Naive thymus-derived CD8-positive, alpha-beta T cell (primary cell): ENCODE data around the gene PBXIP1. TPM values are rescaled to one million over a fixed set of nuclear protein-coding genes. Genes with fewer than 3 reads are reported as not detected.

Source experiments
- ATAC-seq, 2 donors: fragments of 150-1000 bp; cut with Tn5 transposase in 1 of 2; sonication (Bioruptor Pico), chemical (Tn5 transposase) in 1 of 2; 1 replicate in 1 of 2; 2 replicates in 1 of 2; pipeline ENCODE4 v1.10.0; 2021; ENCODE audit warnings: mild to moderate bottlenecking in 2 of 2, moderate library complexity in 2 of 2
- POLR2A ChIA-PET: fragments of 350-600 bp; sonication (Branson Sonifier 250); formaldehyde crosslinking; loops from one replicate; lab custom pipeline; 2021; ENCODE audit warnings: antibody characterized with exemption; lab: Charles Lee
- DNase-seq, 10 donors: peaks; one replicate each; pipeline versions ENCODE4 v3.0.0 to v3.0.0-alpha.2; 2020 to 2022
- H3K27ac Mint-ChIP-seq, 10 donors: one replicate each; pipeline ENCODE4 v1.8.0; 2020 to 2022; ENCODE audit warnings: mild to moderate bottlenecking in 10 of 10, mixed read lengths in 10 of 10, moderate library complexity in 4 of 10, inconsistent platforms in 1 of 10
- H3K27me3 Mint-ChIP-seq, 5 donors: one replicate each; pipeline ENCODE4 v1.8.0; 2021 to 2022; ENCODE audit warnings: mixed read lengths in 5 of 5
- H3K36me3 Mint-ChIP-seq, 3 donors: one replicate each; pipeline ENCODE4 v1.8.0; 2020 to 2022; ENCODE audit warnings: mixed read lengths in 3 of 3, mild to moderate bottlenecking in 2 of 3, inconsistent platforms in 1 of 3
- H3K4me1 Mint-ChIP-seq, 4 donors: one replicate each; pipeline ENCODE4 v1.8.0; 2021 to 2022; ENCODE audit warnings: mixed read lengths in 4 of 4
- H3K4me3 Mint-ChIP-seq, 10 donors: one replicate each; pipeline ENCODE4 v1.8.0; 2020 to 2022; ENCODE audit warnings: mild to moderate bottlenecking in 10 of 10, mixed read lengths in 10 of 10, moderate library complexity in 6 of 10, inconsistent platforms in 1 of 10
- H3K9me3 Mint-ChIP-seq, 9 donors: one replicate each; pipeline ENCODE4 v1.8.0; 2020 to 2022; ENCODE audit warnings: mixed read lengths in 9 of 9, mild to moderate bottlenecking in 3 of 9, inconsistent platforms in 1 of 9, moderate library complexity in 1 of 9
- polyA plus RNA-seq, 3 donors: library from polyadenylated mRNA; unstranded; fragments of 300-500 nt; fragmentation: Illumina TruSeq; gene quantifications; one replicate each; pipeline ENCODE4 v1.2.3, GENCODE V29; 2021
- total RNA-seq, 8 experiments: library from RNA in 2 of 8; stranded (reverse) in 2 of 8; gene quantifications; one replicate each; pipeline ENCODE4 v1.2.3 and lab custom pipeline; 2021 to 2026

PBXIP1 gene
- total and polyA plus RNA-seq, 5 experiments from 2014 or later, result 182 to 319 (median 239) TPM

DNA sequence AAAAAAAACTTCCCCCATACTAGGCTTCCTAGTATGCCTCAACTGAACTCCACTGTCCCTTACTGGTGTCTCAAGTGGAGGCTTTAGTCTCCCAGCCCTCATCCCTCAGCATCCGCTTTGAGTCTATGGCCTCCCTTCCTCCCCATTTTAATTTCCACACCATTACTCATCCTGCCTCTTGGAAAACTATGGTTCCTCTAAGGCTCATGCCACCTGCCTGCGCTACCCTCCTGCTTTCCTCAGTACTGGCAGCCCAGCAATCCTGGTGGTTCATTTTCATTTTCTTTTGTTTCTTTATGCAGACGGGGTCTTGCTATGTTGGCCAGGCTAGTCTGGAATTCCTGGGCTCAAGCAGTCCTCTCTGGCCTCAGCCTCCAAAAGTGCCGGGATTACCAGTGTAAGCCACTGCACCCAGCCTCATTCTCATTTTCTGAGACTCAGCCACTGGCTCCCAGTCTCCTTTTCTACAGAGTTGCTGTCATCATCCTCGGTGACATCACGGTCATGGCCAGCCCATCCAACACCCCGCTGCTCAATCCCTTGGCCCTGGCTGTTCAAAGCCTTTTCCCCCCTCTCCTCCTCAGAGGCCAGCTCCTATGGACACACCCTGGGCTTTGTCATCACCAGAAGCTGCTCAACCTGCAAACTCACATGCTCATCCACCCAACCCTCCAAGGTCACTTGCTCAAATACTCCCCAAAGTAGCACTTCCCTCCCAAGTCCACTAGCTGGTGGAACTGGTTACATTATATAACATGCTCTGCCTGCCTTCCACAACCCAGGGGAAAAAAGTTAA is 17.1 kb downstream of the PBXIP1 start:
- Mint-ChIP-seq H3K4me3 (peak overlapping the region; percentile 38 to 93 (median 68)), H3K4me1 (peaks cover 25 to 86% (median 72%) of the 10 kb centered on the region in 4 donors), H3K9me3 (peaks cover 0 to 2% (median 0%) of the 10 kb centered on the region in 9 donors), H3K27me3 (no peaks in the 10 kb centered on the region), H3K36me3 (peaks cover 0 to under 1% (median 0%) of the 10 kb centered on the region in 3 donors), H3K27ac (peak overlapping the region; percentile 82 to 100 (median 98))
- DNase-seq (no peak), ATAC-seq (no peak)
- POLR2A ChIA-PET, result interaction anchor here (0.7 to 4.0 kb wide), 7 partner anchors 9 to 312 kb away, joined by 3 to 87 read pairs (median 4); partner anchors contain the start of genes PBXIP1 and PYGO2

GRCh38 chr1:154937988-154938386 is 17.9 kb downstream of the PBXIP1 start:
- no peaks in the 10 kb centered on the region for H3K27me3 Mint-ChIP-seq
- H3K36me3 Mint-ChIP-seq, result no peaks in the 10 kb centered on the region
- POLR2A ChIA-PET, result interaction anchor here (1.0 to 4.0 kb wide), 10 partner anchors 7 to 197 kb away, joined by 3 to 87 read pairs (median 12); partner anchors contain the start of genes CKS1B, PBXIP1 and PYGO2
- peak overlapping the region; percentile 86 to 100 (median 98) for H3K4me3 Mint-ChIP-seq
- peak in 1 of 10 donors; percentile 37 for DNase-seq
- H3K4me1 Mint-ChIP-seq, result peaks cover 22 to 78% (median 65%) of the 10 kb centered on the region in 4 donors
- peaks cover 0 to 2% (median 0%) of the 10 kb centered on the region in 9 donors for H3K9me3 Mint-ChIP-seq
- peak overlapping the region; percentile 98 to 100 (median 99) for H3K27ac Mint-ChIP-seq
- no peak for ATAC-seq

DNA sequence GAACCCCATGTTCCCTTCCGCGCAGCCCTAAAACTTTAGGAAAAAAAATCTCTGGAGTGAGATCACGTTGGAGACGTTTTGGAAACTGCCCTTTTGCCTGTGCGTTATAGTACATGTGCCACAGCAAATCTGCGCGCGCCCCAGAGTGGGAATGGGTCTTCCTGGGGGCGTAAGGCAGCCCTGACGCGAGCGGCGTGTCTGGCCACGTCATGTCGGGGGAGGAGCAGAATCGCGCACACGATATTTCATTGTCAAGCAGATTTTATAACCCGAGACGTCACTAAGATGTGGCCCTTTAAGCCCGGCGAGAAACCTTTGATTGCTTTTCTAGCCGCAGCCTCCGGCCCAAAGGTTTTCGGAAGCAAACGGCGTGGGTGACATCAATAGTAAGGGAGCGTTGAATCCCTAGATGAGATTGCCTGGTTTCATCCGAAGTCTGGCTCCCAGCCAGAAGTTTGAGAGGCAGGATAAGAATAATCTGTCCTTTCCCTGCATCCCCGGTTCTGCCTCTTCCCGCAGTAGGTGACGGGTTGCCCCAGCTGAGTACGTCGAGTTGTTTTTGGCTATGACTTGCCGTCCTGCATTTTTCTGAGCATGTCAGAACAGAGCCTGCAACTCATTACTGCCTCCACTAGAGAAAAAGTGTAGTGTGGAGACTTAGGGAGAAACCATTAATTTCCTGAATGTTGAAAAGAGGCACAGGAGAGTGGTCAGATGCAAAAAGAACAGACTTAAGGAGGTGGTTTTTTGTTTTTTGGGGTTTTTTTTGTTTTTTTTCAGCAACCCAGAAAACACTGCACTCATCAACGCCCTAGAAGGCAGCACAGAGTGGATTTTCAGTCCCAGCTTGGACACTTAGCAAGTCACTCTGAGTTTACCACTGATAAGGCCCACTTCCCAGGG is 18.6 kb downstream of the PBXIP1 start:
- peaks cover 0 to 2% (median 0%) of the 10 kb centered on the region in 9 donors for H3K9me3 Mint-ChIP-seq
- H3K27ac Mint-ChIP-seq, result peak overlapping the region; percentile 98 to 100 (median 99)
- H3K4me1 Mint-ChIP-seq, result peaks cover 20 to 71% (median 58%) of the 10 kb centered on the region in 4 donors
- DNase-seq, result peak; percentile 81 to 100 (median 95)
- peak overlapping the region; percentile 86 to 100 (median 98) for H3K4me3 Mint-ChIP-seq
- POLR2A ChIA-PET, result interaction anchor here (0.8 to 4.0 kb wide), 25 partner anchors 8 to 377 kb away, joined by 3 to 87 read pairs (median 4); partner anchors contain the start of genes CKS1B, FLAD1, LENEP and PBXIP1
- ATAC-seq, result peak; percentile 60 to 83
- no peaks in the 10 kb centered on the region for H3K27me3 Mint-ChIP-seq
- H3K36me3 Mint-ChIP-seq, result no peaks in the 10 kb centered on the region

DNA sequence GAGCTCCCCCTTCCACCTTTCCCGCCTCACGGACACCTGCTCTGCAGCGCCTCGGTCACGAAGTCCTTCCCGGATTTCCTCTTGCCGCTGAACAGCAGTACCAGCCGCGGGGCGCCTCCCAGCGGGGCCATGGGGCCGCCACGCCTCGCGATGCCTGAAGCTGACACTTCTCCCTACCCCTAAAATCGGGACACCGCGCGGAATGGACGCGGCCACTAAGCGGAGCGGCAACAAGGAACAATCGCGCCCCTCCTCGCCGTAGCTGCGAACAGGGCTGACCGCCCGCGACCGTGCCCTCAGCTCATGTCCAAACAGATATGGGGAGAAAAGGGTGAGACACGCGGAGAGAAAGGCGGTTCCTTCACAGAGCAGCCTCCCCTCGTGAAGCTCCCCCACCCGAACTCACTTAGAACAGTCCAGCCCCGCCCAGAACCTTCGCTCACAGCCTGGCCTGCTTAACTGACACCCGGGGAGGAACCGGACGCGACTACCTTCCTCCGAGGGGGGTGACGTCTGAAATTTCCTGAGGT is 19.3 kb downstream of the PBXIP1 start, which contains the start of gene PMVK:
PMVK (minus strand) TSS at position 165 of the 530 bp plus-strand sequence; CDS start at position 131, 34 bp downstream.
- Mint-ChIP-seq H3K4me1 (peaks cover 20 to 64% (median 53%) of the 10 kb centered on the region in 4 donors), H3K4me3 (peak within 1 kb of the TSS; percentile 86 to 100 (median 98)), H3K27ac (peak within 1 kb of the TSS; percentile 98 to 100 (median 99)), H3K9me3 (peaks cover 0 to 2% (median 0%) of the 10 kb centered on the region in 9 donors), H3K36me3 (peaks cover 0 to under 1% (median 0%) of the 10 kb centered on the region in 3 donors), H3K27me3 (no peaks in the 10 kb centered on the region)
- ATAC-seq (peak; percentile 76 to 83), DNase-seq (peak in 9 of 10 donors; percentile 84 to 98 (median 95))
- POLR2A ChIA-PET, result interaction anchor here (0.6 to 4.0 kb wide), 25 partner anchors 9 to 377 kb away, joined by 3 to 87 read pairs (median 4); partner anchors contain the start of genes CKS1B, FLAD1, LENEP and PBXIP1

DNA sequence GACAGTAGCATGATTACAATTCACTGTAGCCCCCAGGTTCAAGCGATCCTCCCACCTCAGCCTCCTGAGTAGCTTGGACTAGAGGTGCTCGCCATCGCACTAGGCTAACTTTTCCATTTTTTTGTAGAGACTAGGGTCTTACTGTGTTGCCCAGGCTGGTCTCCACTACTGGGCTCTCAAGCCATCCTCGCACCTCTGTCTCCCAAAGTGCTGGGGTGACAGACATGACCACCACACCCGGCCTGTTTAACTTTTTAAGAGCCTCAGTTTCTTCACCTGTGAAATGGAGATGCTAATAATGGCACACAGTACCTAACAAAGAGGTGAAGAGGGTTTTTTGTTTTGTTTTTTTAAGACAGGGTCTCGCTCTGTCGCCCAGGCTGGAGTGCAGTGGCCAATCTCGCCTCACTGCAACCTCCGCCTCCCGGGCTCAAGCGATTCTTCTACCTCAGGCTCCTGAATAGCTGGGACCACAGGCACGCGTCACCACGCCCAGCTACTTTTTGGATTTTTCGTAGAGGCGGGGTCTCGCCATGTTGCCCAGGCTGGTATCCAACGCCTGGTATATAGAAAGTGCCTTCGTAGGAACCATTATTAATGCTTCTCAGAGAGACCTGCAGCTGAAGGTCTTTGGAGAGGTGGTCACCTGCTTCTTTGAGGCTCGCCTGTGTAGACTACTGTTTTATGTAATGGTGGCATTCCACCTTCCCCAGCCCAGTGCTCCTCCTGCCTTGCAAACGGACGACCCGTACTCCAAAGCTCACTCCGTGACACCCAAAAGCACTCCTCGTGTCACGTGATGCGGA is 19.9 kb downstream of the PBXIP1 start:
- Mint-ChIP-seq H3K4me1 (peaks cover 20 to 57% (median 53%) of the 10 kb centered on the region in 4 donors), H3K27me3 (no peaks in the 10 kb centered on the region), H3K36me3 (peaks cover 0 to 6% (median 0%) of the 10 kb centered on the region in 3 donors), H3K27ac (peak overlapping the region; percentile 98 to 100 (median 99)), H3K4me3 (peak overlapping the region; percentile 86 to 100 (median 98)), H3K9me3 (peaks cover 0 to 2% (median 0%) of the 10 kb centered on the region in 9 donors)
- ATAC-seq (no peak), DNase-seq (peak in 1 of 10 donors; percentile 51)
- POLR2A ChIA-PET, result interaction anchor here (0.6 to 4.0 kb wide), 24 partner anchors 8 to 376 kb away, joined by 3 to 87 read pairs (median 4); partner anchors contain the start of genes CKS1B, FLAD1, LENEP and PBXIP1

GRCh38 chr1:154934358-154934948 is 21.4 kb downstream of the PBXIP1 start:
- Mint-ChIP-seq H3K9me3 (peaks cover 0 to 2% (median 0%) of the 10 kb centered on the region in 9 donors), H3K27ac (peak overlapping the region in 2 of 10 donors; percentile 72 to 89), H3K4me1 (peaks cover 14 to 46% (median 42%) of the 10 kb centered on the region in 4 donors), H3K4me3 (peak overlapping the region in 5 of 10 donors; percentile 10 to 53 (median 47)), H3K27me3 (no peaks in the 10 kb centered on the region), H3K36me3 (peaks cover 0 to 13% (median 0%) of the 10 kb centered on the region in 3 donors)
- ATAC-seq (no peak), DNase-seq (peak in 1 of 10 donors; percentile 28)
- POLR2A ChIA-PET, result interaction anchor here (0.7 kb wide), 1 partner anchor 28 kb away, joined by 3 read pairs; no protein-coding TSS in a partner anchor

DNA sequence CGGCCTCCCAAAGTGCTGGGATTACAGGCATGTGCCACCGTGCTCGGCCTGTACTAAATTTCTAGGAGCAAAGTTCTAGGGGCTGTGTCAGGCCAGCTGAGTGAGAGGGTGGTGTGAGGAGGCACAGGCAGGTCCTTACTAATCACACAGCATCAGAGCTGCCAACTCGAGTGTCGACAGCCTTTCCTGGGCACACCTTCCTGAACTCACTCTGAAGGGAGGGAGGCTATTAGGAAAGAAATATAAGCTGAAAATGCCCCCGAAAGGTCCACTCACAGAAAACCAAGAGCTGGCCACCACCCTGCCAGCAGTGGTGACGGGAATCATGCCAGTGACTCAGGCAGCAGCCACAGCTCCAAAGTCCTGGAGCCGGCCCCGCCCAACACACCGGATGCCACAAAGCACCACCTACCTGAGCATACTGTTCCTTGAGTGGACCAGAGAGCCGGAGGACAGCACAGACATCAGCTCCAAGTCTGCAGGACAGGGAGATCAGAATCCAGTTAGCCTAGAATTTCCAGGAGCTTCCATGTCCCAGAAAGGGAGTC is 23.9 kb downstream of the PBXIP1 start:
- Mint-ChIP-seq H3K27ac (no peak overlapping the region), H3K9me3 (peaks cover 0 to 2% (median 0%) of the 10 kb centered on the region in 9 donors), H3K36me3 (peaks cover 0 to 29% (median 7%) of the 10 kb centered on the region in 3 donors), H3K4me1 (peaks cover 12 to 32% (median 20%) of the 10 kb centered on the region in 4 donors), H3K4me3 (no peak overlapping the region), H3K27me3 (no peaks in the 10 kb centered on the region)
- POLR2A ChIA-PET, result no interaction called here
- DNase-seq (peak in 1 of 10 donors; percentile 30), ATAC-seq (no peak)

DNA sequence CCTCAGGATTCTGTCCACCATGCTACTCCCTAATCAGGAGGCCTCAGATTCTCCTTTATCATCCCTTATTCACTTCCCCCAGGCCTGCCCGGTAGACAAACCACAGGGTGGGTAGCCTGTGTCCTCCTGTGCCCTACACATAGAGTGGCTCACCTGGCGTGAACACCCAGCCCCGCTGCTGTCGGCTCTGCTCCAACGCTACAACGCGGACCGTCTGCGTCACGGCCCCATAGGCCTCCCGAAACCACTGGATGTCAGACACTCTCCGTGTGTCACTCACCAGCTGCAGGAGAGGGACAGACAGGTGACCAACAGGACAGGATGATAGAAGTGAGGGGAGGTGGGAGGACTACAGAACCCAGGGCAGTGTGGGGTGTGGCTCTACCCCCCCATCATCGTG is 29.7 kb downstream of the PBXIP1 start:
- POLR2A ChIA-PET, result interaction anchor here (1.9 kb wide), 1 partner anchor 10 kb away, joined by 6 read pairs; the partner anchor contains the start of gene PMVK
- Mint-ChIP-seq H3K4me1 (peaks cover 2 to 15% (median 13%) of the 10 kb centered on the region in 4 donors), H3K9me3 (no peaks in the 10 kb centered on the region), H3K27me3 (no peaks in the 10 kb centered on the region), H3K27ac (peak overlapping the region in 2 of 10 donors; percentile 62 to 88), H3K36me3 (peaks cover 7 to 56% (median 7%) of the 10 kb centered on the region in 3 donors), H3K4me3 (no peak overlapping the region)
- DNase-seq, result no peak
- no peak for ATAC-seq

- no peak for ATAC-seq
- H3K27me3 Mint-ChIP-seq, result no peaks in the 10 kb centered on the region
- H3K4me3 Mint-ChIP-seq, result no peak overlapping the region
- no peaks in the 10 kb centered on the region for H3K9me3 Mint-ChIP-seq
- H3K27ac Mint-ChIP-seq, result peak overlapping the region in 3 of 10 donors; percentile 52 to 88 (median 62)
- POLR2A ChIA-PET, result interaction anchor here (0.7 to 1.9 kb wide), 2 partner anchors 11 to 35 kb away, joined by 6 read pairs; partner anchors contain the start of gene PMVK
- no peak for DNase-seq
- peaks cover 7 to 58% (median 8%) of the 10 kb centered on the region in 3 donors for H3K36me3 Mint-ChIP-seq
- H3K4me1 Mint-ChIP-seq, result peaks cover 2 to 15% (median 13%) of the 10 kb centered on the region in 4 donors
Observed at GRCh38 chr1:154925335-154926170, 30.3 kb downstream of the PBXIP1 start.
